Endothelial cell (in vitro differentiated cells): ENCODE measurements around the gene IL34. TPM values are rescaled to one million over a fixed set of nuclear protein-coding genes. Genes with fewer than 3 reads are reported as not detected.

ENCODE experiments used
- DNase-seq: peaks from one replicate; pipeline ENCODE4 v3.0.0; 2021; ENCODE audit warnings: low spot score
- H3K27ac Mint-ChIP-seq: one replicate; pipeline ENCODE4 v1.8.0; 2021; ENCODE audit warnings: mixed read lengths, inconsistent platforms; ENCODE audit not compliant: unreplicated experiment
- H3K27me3 Mint-ChIP-seq: one replicate; pipeline ENCODE4 v1.8.0; 2021; ENCODE audit warnings: mild to moderate bottlenecking, moderate library complexity, mixed read lengths, inconsistent platforms; ENCODE audit not compliant: unreplicated experiment
- H3K36me3 Mint-ChIP-seq: one replicate; pipeline ENCODE4 v1.8.0; 2021; ENCODE audit warnings: mild to moderate bottlenecking, low read depth, mixed read lengths, inconsistent platforms; ENCODE audit not compliant: unreplicated experiment
- H3K4me1 Mint-ChIP-seq: one replicate; pipeline ENCODE4 v1.8.0; 2021; ENCODE audit warnings: mild to moderate bottlenecking, mixed read lengths, inconsistent platforms; ENCODE audit not compliant: unreplicated experiment
- H3K4me3 Mint-ChIP-seq: one replicate; pipeline ENCODE4 v1.8.0; 2021; ENCODE audit warnings: mild to moderate bottlenecking, mixed read lengths, inconsistent platforms; ENCODE audit not compliant: unreplicated experiment
- H3K9me3 Mint-ChIP-seq: one replicate; pipeline ENCODE4 v1.8.0; 2021; ENCODE audit warnings: mixed read lengths, inconsistent platforms; ENCODE audit not compliant: unreplicated experiment
- total RNA-seq: library from RNA; stranded (reverse); fragmentation: NEBNext Ultra II Directional; extraction: Animal tissue kit (Norgen Biotek cat#: 25700); gene quantifications from one replicate; pipeline ENCODE4 v1.2.1, GENCODE V29; 2021; ENCODE audit not compliant: unreplicated experiment
- TF ChIP-seq, protein P1 (sequence below): fragments of 200-600 bp; sonication (generic); IDR thresholded peaks from one replicate; pipeline ENCODE4 v1.5.0; 2021; ENCODE audit warnings: antibody characterized with exemption; ENCODE audit not compliant: unreplicated experiment

The IL34 gene
- total RNA-seq, 1 donor from 2014 or later, result 1.6 TPM

DNA sequence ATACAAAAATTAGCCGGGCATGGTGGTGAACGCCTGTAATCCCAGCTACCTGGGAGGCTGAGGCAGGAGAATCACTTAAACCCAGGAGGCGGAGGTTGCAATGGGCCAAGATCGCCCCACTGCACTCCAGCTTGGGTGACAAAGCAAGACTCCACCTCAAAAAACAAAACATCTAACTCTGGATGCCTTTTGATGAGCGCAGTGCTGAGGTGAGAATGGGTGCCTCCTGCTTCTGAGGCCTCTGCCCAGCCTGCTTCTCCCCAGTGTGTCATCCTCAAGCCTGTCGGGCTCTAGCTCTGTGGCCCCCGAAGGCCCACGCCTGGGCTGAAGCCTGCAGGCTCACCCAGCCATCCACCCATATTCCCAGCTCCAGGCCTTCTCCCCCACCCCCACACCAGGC, 50.0 kb downstream of the IL34 start:
- TF ChIP-seq, protein P1, sequence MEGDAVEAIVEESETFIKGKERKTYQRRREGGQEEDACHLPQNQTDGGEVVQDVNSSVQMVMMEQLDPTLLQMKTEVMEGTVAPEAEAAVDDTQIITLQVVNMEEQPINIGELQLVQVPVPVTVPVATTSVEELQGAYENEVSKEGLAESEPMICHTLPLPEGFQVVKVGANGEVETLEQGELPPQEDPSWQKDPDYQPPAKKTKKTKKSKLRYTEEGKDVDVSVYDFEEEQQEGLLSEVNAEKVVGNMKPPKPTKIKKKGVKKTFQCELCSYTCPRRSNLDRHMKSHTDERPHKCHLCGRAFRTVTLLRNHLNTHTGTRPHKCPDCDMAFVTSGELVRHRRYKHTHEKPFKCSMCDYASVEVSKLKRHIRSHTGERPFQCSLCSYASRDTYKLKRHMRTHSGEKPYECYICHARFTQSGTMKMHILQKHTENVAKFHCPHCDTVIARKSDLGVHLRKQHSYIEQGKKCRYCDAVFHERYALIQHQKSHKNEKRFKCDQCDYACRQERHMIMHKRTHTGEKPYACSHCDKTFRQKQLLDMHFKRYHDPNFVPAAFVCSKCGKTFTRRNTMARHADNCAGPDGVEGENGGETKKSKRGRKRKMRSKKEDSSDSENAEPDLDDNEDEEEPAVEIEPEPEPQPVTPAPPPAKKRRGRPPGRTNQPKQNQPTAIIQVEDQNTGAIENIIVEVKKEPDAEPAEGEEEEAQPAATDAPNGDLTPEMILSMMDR, result no peak
- H3K27me3 Mint-ChIP-seq, result peaks cover 21% of the 10 kb centered on the region
- H3K27ac Mint-ChIP-seq, result peak overlapping the region; percentile 42
- DNase-seq, result no peak
- H3K4me1 Mint-ChIP-seq, result peaks cover 28% of the 10 kb centered on the region
- no peaks in the 10 kb centered on the region for H3K9me3 Mint-ChIP-seq
- peaks cover 8% of the 10 kb centered on the region for H3K36me3 Mint-ChIP-seq
- H3K4me3 Mint-ChIP-seq, result no peak overlapping the region

DNA sequence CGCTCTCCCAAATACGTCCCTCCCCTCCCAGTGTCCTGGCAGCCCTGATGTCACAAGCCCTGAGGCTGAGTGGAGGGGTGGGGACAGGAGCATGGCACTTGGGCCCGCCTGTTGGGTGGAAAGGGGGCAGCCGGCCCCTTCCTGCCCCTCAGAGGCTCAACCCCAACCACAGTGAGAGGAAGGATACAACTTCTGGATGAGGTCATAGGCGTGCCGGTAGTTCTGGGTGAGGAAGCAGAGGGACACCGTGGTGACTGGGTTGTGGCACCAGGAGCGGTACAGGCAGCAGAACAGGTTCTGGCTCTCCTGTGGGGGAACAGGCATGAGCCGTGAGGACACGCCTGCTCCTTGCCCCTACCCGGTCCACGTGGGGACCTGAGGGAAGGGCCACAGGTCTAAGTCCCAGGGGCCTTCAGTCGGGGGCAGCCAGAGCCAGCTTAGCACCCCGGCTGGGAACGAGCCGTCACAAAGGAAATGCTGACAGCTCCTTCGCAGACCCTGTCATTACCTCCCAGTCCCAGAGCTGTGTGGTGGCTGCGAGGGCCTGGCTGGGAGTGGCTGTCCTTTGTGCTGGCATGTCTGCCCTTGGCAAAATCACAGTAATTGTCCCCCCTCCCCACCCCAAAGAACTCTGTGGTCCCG, 50.7 kb downstream of the IL34 start:
- peaks cover 12% of the 10 kb centered on the region for H3K36me3 Mint-ChIP-seq

DNA sequence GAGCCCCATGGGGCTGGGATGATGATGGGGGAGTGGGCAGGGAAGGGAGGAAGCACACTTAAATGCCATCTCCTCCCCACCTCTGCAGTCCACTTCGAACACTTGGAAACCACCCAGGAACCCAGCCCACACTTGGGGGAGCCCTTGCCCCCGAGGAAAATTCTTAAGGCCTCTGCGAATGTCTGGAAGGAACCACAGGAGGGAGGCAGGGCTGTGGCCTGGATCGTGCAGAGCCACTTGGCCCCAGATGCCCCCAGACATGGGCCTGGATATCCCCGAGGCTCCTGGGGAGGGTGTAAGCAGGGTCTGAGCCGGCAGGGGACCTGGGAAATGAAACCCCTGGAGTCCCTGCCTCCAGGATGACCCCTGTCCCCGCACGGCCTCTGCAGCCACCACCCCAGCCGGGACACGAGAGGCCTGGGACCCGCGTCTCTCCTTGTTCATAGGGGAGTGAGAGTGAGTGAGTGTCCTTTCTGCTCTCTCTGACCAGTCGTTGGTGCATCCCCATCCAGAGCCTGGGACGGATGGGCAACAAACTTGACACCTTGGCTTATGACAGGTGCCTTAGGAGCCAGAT, 51.3 kb downstream of the IL34 start:
- H3K27me3 Mint-ChIP-seq, result peaks cover 26% of the 10 kb centered on the region
- TF ChIP-seq, protein P1, result no peak
- H3K4me3 Mint-ChIP-seq, result no peak overlapping the region
- peaks cover 30% of the 10 kb centered on the region for H3K4me1 Mint-ChIP-seq
- H3K9me3 Mint-ChIP-seq, result no peaks in the 10 kb centered on the region
- no peak for DNase-seq
- H3K27ac Mint-ChIP-seq, result no peak overlapping the region
- peaks cover 12% of the 10 kb centered on the region for H3K36me3 Mint-ChIP-seq

More for the DNA sequence above, 50.7 kb downstream of the IL34 start:
- peak overlapping the region; percentile 74 for H3K27ac Mint-ChIP-seq
- no peak overlapping the region for H3K4me3 Mint-ChIP-seq
- DNase-seq, result no peak
- peaks cover 24% of the 10 kb centered on the region for H3K27me3 Mint-ChIP-seq
- H3K4me1 Mint-ChIP-seq, result peaks cover 30% of the 10 kb centered on the region
- H3K9me3 Mint-ChIP-seq, result no peaks in the 10 kb centered on the region
- TF ChIP-seq, protein P1, result no peak

DNA sequence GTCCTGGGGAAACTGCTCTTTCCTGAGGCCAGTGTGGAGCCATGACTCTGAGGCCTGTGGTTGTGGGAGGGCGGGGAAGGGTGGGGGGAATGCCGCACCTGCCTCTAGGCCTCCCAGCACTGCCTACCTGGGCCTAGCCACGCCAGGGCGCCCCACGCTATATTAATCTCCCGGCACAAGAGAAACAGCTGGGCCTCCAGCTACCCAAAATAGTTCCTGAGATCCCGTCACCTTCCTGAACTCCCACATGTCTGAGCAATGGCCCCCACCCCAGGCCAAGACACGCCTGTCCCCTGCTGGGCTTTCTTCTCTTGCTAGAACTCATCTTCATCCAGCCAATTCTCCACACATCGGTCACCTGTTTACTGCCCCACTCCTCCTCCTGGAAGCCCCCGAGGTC, 52.5 kb downstream of the IL34 start:
- Mint-ChIP-seq H3K9me3 (no peaks in the 10 kb centered on the region), H3K36me3 (peaks cover 9% of the 10 kb centered on the region), H3K4me1 (peaks cover 27% of the 10 kb centered on the region), H3K27me3 (peaks cover 25% of the 10 kb centered on the region), H3K27ac (peak overlapping the region; percentile 62), H3K4me3 (no peak overlapping the region)
- TF ChIP-seq, protein P1, result no peak
- no peak for DNase-seq

DNA sequence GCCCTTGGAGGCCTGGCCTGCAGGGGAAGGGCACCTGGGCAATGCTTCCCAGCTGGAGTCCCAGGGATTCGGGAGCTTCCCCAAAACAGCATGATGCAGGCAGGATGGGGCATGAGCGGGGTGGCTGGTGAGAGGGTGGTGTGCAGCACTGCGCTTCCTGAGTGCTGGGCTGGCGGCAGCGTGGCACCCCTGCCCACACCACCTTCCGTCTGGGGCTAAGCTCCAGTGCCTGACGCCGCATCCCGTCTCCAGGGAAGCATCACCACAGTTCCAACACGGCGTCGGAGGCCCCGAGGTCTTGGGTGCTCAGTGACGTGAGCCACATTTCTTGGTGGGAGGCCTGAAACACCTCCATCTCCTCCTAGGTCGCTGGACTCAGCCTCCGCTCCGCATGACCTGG, 53.3 kb downstream of the IL34 start:
- Mint-ChIP-seq H3K36me3 (peaks cover 9% of the 10 kb centered on the region), H3K4me1 (peaks cover 27% of the 10 kb centered on the region), H3K27me3 (peaks cover 24% of the 10 kb centered on the region), H3K4me3 (no peak overlapping the region), H3K27ac (no peak overlapping the region), H3K9me3 (no peaks in the 10 kb centered on the region)
- no peak for DNase-seq
- TF ChIP-seq, protein P1, result no peak
